ENCODE measurements around the gene GRID1.

- TF ChIP-seq CTCF (IDR thresholded peaks at IDR 0.05) (no peak), POLR2A (IDR thresholded peaks at IDR 0.05) (no peak)
These were observed 147.8 kb downstream of the GRID1 start for GRCh38 chr10:86218842-86219241.

All from thyroid gland (tissue), 4 donors.